GM21737 (cell line): ENCODE data around the gene IRF7.

Experiments
- ATAC-seq: cut with Tn5 transposase; IDR thresholded peaks from one replicate; pipeline ENCODE4 v1.9.1; 2021; ENCODE audit warnings: mild to moderate bottlenecking, moderate library complexity; ENCODE audit not compliant: unreplicated experiment

The IRF7 gene

DNA sequence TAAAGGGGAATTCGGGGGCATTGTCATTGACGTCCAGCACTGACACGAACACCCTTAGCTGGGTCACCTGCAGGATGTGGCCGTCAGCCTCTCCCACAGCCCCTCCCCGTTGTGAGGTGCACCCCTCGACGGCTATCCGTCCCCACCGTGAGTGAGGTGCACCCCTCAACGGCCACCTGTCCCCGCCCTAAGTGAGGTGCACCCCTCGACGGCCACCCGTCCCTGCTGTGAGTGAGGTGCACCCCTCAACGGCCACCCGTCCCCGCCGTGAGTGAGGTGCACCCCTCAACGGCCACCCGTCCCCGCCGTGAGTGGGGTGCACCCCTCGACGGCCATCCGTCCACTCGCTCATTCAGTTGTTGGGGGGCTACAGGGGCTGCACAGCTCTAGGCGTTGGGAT is 6.1 kb upstream of the IRF7 start:
- no peak for ATAC-seq

DNA sequence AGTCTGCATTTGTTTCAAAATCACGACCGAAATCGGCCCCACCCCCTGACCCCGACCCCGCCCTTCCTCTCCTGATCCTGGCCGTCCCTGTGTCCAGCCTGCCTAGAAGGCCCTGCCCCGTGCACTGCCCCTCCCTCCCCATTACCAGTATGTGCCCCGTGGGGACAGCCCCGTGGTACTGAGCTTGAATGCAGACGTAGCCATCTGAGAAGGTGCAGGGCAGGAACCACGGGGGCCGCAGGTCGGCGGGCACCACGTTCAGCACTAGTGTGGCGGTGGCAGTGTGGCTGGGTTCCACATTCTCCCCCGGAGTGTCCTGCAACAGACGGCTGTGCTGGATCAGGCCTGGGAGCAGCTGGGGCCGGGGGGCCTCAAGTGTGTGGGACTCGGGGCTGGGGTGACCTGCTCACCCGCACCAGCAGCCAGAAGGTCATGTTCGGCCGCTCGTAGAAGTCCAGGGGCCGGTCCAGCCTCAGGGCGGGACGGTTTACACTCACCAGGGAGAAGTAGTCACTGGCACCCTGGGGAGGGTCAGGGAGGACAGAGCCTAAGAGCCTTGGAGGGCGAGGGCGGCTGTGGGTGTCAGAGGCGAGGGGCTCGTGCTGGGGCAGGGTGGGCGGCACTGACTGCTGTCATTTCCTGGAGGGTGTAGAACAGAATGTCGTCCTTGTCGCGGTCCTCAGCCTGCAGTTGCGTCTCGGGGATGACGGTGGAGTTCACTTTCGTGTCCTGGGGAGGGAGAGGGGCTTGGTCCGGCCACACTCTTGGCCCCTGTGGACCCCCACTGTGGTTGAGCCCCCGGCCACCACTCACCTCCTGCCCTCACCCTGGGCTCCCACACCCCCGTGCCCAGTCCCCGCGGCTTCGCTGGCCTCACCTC is 5.4 kb upstream of the IRF7 start:
- ATAC-seq = no peak

DNA sequence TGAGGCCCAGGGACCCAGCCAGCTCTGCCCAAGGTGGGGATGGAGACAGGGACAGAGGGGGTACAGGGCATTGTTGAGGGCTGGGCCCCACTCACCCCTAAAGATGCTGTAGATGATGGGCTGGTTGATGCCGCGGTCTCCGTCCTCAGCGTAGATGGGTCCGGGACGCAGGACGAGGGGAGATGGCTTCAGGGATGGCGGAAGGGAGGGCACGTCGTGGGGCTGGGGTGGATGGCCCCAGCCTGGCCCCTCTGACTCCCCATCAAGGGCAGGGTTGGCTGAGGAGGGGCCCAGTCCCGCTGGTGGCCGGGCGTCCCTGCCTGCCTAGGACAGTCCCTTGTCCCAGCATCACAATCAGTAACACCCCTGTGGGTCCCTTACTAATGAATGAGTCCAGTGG is 4.5 kb upstream of the IRF7 start:
- ATAC-seq = no peak

DNA sequence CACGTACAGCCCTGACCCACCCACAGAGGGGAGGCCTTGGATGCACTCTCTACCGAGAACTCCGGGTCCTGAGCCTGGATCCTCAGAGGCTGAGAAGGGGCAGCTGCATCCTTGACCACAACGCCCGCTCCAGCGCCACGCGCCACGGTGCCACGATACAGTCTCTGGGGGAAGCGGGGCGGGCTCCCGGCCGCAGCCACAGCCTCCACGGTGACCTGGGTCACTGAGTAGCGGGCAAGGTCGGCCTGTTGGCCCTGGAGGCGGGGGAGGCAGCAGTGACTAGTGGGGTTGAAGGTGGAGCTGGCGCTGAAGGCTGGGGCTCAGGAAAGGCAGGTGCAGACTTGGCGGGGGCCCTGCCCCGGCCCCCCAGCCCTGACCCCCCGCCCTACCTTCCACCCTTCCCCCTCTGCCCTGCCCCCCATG is 3.9 kb upstream of the IRF7 start:
- ATAC-seq = no peak

DNA sequence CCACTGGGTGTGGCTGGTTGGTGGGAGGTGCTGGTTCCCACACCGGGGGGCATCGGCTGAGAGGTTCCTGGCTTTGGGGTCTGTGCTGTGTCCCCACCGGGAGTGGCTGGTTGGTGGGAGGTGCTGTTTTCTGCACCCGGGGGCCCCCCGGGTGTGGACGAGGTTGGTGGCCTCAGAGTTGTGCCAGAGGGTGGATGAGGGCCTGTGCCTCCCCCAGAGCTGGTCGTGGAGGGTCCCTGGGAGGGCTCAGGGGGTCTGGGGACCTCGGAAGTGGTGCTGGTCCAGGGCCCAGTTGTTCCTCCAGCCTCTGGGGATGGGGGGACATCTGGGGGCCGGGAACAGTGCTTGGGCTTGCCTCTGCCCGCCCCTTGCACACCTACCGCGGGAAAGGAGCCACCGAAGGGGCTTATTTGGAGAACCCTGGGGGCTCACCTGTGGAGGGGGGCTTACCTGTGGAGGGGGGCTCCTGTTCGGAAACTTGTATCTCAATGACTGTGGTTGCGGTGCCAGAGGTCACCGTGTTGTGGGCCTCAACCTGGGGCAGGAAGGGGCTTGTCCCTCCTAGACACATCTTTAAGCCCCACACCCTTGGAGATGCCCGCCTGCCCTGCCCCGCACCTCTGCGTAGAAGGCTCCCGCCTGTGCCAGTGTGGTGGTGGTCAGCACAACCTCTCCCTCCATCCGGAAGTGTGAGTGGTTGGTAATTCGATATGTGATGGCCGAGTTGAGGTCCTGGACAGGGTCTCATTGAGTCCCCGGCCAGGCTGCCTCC is 3.3 kb upstream of the IRF7 start:
- no peak for ATAC-seq

DNA sequence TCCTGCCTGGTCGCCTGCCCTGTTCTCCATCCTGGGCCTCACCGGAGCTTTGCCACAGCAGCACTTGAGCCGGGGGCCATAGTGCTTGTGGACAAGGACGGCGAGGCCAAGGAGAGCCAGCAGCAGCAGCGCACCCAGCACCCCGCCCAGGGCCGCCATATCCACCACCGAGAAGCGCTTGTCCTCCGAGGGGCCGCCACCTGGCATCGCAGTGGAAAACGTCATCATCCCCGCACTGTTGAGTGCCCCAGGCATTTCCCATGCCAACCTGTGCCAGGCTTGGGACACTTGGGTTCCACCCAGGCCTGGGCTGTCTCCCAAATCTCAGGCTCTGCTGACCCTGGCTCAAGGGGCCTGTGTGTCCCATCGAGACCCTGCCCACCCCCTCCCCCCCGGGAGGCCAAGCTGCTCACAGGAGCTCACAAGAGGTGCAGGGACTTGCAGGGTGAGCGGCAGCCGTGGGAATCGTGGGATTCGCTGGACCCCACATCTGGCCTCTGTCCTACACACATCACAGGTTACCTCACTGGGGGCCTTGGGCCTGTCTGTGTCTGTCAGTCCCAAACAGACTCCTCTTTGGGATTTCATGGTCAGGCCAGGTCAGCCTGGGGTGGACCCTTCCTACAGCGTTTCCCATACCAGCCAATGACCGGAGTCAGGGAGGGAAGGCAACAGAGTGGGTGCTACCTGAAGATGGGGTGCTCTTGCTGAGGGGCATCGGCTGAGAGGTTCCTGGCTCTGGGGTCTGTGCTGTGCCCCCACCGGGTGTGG is 2.3 kb upstream of the IRF7 start:
- ATAC-seq = no peak

DNA sequence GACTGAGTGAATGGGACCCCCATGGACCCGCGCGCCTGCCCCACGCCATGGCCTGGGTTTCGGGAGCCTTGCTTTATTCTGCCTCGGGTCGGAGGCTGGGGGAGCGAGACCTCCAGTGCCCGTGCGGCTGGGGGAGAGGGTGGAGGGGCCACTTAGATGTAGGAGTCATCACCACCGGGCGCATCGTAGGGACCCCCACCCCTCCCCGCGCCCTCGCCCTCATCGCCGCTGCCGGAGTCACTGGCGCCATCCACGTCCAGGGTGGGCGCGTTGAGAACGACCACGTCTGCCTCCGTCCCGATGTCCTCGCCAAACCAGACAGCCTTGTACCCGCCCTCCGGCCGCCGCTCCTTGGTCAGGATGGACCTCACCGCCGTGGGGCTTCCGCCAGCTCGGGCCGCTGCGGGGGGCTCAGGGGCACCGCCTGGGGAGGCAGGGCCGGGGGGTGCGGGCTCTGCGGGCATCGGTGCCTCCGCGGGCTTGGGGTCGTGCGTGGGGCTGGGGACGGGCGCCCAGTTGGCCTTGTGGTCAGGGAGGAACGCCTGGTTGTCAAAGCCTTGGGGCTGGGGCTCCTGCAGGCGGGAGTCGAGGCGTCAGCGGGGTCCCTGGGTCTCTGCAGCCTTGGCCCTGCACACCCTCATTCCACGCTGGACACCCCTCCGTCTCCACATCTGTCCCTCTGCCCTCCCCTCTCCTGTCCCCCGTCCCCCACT is 1.6 kb upstream of the IRF7 start:
- ATAC-seq = no peak

DNA sequence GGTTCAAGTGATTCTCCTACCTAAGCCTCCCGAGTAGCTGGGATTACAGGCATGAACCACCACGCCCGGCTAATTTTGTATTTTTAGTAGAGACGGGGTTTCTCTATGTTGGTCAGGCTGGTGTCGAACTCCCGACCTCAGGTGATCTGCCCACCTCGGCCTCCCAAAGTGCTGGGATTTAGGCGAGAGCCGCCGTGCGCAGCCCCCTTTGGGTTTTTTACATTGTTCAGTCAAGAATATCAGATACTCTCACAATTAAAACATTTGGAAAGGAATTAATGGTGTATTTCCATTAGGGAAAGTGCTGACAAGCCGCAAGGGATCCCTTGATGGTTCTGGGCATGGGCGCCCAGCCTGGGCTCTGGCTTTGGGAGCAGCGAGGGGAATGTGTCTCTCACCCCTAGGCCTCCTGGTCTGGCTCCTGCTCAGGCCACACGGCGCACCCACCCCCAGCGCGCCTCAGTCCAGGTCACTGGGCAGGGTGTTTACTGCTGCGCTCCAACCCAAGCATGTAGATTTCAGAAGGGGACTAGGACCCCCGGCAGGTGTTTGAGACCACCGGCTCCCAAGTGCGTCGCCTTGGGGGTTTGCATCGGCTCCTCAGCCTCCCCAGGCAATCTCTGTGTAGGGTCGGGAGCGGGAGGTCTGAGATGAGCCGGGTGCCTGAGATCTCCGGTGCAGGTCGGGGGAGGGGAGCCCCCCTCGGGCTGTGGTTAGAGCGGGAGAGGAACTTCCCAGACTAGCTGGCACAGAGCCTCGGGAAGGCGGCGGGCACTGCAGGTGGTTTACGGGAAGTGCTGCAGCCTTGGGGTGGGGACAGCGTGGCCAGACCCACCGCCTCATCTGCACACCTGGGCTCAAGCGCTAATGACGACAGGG is 809 bp upstream of the IRF7 start:
- no peak for ATAC-seq

DNA sequence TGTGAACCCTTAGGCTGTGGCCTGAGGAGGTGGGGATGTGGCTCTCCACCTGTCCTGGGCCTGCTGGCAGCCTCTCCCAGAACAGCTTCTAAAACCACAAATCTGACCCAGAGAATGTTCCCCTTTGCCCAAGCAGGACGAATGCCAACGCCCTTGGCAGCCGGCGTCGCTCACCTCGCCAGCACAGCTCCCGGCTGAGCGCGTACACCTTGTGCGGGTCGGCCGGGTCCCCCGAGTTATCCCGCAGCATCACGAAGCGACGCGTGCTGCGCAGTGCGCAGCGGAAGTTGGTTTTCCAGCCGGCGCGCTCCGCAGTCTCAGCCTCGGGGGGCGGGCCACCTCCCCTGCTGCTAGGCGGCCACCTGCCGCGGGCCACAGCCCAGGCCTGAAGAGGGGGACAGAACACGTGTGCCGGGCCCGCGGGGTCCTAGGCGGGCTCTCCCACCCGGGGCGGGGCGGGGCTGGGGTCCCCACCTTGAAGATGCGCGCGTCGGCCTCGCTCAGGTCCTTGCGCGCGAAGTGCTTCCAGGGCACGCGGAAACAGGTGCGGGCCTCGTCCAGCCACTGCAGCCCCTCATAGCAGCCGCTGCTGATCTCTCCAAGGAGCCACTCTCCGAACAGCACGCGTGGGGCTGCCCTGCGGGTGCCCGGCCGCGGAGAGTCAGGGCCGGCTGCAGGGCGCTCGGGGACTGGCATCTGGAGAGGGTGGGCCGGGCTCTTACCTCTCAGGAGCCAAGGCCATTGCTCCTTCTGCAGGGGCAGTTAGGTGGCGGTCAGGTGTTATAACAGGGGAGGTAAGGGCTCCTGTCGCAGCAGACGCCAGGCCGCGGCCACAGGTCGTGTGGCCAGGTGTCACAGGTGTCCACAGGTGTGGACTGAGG is 887 bp downstream of the IRF7 start:
- ATAC-seq = no peak

DNA sequence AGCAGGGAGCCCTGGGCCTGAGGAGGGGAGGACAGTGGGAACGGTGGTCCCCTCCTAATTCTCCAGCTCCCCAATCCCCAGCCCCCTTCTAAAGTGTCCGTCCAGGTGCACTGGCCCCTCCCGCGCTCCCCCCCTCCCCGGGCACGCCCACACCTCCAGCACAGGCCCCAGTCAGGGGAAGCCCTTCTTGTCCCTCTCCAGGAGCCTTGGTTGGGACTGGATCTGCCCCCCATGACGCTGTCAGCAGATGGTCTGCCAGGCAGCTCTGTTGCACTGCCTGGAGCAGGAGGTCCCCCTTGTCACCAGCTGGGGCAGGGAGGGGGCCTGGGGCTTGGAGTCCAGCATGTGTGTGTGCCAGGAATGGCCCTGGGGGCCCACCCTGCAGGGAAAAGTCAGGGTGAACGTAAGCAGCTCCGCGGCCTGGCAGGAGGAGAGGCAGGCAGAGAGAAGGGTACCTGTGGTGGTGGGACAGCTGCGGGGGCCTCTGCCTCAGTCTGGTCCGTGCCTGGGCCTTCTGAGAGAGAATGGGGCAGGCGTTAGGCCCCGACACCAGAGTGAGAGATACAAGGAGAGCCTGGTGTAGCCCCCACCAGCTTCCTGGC is 1.6 kb downstream of the IRF7 start:
- no peak for ATAC-seq

DNA sequence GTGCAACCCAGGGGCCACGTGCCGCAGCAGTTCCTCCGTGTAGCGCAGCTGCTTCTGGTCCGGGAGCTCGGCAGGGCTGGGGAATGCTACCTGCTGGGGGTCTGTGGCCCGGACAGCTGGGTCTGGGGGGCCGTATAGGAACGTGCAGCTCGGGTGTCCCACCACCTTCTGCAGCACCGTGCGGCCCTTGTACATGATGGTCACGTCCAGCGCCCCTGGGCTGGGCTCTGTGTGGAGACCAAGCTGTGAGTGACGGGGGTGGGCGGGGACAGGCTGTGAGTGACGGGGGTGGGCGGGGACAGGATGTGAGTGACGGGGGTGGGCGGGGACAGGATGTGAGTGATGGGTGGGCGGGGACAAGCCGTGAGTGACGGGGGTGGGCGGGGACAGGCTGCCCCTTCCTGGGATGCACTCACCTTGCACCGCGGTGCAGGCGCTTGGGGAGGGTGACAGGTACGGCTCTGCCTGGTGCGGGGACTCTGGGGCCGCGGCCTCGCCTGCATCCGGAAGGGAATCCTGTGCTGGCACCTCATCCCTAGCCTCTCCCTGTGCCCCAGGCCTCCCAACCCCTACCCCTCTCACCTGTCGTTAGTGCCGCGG is 2.3 kb downstream of the IRF7 start:
- ATAC-seq = no peak

DNA sequence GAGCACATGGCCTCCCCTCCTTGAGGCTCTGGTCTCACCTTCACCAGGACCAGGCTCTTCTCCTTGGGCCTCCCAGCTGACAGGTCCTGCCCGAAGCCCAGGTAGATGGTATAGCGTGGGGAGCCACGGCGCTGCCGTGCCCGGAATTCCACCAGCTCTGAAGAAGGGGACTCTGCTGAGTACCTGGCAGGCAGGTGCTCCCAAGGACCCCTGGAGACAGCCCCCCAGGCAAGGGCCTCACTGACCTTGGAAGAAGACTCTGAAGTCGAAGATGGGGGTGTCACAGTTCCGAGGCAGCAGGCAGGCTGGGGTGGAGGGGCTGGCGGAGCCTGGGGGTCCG is 2.8 kb downstream of the IRF7 start:
- ATAC-seq = no peak

DNA sequence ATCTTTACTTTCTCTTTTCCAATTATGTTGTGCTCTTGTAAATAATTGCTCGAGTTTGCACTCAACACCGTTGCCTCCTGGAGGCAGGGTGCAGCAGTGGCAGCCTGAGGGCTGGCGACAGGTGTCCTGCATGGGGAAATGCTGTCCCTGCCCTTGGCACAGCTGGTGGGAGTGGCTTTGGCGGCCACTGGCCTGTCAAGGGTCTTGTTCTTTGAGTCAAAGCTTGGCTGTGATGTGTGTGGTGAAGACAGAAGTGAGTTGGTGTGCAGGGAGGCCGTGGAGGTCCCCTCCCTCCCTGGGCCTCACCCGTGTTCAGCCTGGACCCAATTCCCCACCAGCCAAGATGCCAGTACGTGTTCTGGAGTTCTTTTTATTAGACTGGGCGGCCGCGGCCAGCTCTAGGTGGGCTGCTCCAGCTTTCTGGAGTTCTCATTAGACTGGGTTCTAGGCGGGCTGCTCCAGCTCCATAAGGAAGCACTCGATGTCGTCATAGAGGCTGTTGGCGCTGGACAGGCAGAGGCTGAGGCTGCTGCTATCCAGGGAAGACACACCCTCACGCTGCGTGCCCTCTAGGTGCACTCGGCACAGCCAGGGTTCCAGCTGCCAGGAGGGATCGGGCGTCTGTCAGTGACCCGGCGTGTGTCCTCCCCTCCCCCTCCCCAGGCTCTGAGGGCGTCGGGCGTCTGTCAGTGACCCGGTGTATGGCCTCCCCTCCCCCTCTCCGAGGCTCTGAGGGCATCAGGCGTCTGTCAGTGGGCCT is 3.4 kb downstream of the IRF7 start:
- ATAC-seq = no peak

DNA sequence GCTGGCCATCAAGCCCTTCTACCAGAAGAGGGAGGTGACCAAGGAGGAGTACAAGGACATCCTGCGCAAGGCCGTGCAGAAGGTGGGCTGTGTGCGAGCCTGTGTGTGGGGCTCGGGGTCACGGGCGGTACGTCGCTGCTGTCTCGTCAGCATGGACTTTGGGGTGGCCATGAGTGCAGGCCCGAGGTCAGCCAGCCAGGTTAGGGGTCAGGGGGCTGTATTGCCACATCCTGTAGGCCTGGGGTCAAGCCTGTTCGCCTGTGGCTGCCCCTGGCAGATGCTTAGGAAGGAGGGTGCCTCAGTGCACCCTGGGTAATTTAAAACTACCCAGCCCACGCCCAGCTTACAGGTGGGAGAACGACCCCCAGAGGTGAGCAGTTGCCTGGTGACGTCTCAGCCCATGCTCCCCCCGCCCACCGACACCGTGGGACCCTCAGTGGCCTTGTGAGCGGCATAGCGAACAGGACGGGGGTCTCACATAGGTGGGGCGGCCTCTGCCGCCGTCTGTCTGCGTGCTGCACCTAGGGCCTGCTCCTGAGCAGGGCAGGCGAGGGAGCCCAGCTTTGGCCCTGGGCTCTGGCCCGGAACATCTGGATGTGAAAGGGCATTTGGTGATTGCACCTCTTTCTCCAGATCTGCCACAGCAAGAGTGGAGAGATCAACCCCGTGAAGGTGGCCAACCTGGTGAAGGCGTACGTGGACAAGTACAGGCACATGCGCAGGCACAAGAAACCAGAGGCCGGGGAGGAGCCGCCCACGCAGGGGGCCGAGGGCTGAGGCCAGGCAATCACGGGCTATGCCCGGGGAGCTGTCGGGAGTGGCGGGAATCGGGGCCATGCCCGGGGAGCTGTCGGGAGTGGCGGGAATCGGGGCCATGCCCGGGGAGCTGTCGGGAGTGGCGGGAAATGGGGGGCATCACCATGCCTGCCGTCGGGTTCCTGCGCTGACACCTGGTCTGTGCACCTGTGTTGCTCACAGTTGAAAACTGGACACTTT is 4.5 kb downstream of the IRF7 start:
- no peak for ATAC-seq

DNA sequence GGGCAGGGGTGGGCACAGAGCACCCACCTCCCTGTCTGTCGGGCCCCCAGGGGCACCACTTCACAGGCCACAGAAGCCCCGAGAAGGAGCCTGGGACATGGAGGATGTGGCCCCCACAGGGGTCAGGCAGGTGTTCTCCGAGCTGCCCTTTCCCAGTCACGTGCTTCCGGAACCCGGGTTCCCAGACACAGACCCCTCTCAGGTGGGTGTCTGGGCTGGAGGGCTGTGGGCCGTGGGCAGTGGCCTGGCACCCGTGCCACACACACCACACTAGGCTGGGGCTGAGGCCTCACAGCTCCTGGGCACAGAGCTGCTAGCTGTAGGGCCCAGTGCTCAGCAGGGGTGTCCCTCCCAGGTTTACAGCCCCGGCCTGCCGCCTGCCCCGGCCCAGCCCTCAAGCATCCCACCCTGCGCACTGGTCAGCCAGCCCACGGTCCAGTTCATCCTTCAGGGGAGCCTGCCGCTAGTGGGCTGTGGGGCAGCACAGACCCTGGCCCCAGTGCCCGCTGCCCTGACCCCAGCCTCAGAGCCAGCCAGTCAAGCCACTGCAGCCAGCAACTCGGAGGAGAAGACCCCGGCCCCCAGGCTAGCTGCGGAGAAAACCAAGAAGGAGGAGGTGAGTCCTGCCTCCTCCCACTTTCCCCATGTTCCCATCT is 5.5 kb downstream of the IRF7 start:
- ATAC-seq = no peak

DNA sequence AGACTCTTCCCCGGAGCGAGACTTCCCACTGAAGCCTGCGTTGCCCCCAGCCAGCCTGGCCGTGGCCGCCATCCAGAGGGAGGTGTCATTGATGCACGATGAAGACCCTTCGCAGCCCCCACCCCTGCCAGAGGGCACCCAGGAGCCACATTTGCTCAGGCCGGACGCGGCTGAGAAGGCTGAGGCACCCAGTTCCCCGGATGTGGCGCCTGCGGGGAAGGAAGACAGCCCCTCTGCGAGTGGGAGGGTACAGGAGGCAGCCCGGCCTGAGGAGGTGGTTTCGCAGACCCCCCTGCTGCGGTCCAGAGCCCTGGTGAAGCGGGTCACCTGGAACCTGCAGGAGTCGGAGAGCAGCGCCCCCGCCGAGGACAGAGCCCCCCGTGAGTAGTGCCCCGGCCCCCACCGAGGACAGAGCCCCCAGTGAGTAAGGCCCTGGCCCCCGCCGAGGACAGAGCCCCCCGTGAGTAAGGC is 6.4 kb downstream of the IRF7 start:
- ATAC-seq = no peak
